NAMALWA (cell line): Measurements from ENCODE around the gene HLA-DRB1.
"Not testable (repeated sequence)": the region's sequence is repeated elsewhere in the genome, so short reads cannot be mapped to it uniquely, and the experiment has no call there.

Experiments
- DNase-seq: peaks from one replicate; pipeline ENCODE4 v3.0.0-alpha.2; 2015; ENCODE audit warnings: low spot score

HLA-DRB1 gene

DNA sequence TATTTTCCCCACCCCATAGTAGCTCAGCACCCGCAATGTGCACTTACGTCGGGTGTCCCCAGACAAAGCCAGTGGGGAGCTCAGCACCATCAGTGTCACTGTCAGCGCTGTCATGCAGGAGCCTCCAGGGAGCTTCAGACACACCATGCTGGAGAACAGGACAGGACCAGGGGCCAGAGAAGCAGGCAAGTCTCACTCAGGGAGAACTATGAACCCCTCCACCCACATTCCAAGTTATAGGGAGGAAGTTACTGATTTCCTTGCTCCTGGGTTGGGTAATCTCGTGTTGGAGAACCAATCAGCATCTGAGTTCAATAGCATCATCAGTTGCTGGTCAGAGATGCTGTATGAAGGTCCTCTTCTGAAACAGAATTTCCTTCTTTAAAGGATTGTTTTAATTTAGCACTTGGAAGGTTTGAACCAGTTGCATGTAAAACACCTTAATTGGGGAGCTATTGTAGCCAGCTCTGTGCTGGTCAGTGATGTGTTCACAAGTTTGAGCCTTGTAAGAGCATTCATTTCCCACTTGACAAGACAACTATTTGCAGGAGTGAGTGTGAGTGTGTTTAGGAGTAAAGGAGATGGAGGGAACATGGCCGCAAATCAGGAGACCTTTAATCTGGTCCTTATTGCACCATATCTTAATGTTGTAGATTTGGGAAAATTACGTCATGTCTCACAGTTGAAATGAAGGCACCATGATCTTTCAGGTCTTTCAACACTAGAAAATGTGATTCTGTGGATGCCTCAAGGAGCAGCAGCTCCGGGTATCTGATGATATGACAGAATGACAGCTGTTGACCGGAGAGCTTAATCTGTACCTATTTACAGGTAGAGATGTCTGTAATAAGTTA, at the start of gene HLA-DRB1:
TSS of gene HLA-DRB1 (minus strand) at position 253 of the 854 bp plus-strand sequence. CDS start at position 147, 106 bp downstream.
- peak; percentile 75 for DNase-seq

DNA sequence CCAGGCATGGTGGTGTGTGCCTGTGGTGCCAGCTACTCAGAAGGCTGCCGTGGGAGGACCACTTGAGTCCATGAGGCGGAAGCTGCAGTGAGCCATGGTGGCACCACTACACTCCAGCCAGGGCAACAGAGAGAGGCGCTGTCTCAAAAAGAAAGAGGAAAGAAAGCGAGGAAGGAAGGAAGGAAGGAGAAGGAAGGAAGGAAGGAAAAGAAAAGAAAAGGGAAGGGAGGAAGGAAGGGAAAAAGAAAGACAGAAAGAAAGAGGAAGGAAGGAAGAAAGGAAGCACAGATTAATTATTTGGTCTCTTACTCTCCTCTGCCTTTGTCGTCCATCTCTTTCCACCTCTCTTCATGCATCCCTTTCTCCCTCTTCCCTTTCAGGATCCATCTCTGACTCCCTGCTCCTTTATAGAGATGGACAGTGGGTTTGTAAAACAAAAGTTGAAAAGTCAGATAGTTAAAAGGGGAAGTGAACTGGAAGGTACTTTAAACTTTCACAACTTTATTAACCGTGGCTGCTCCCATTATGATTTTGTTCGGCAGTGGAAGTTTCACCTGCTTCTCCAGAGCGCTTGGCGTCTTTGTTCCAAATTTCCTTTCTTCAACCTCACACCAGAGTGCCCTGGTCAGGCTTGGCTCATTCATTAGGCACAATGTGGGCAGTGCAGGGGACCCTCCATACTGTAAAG, 49.0 kb upstream of the HLA-DRB1 start:
- DNase-seq = peak; percentile 38

GRCh38 chr6:32637883-32638282, 48.2 kb upstream of the HLA-DRB1 start:
- no peak for DNase-seq

DNA sequence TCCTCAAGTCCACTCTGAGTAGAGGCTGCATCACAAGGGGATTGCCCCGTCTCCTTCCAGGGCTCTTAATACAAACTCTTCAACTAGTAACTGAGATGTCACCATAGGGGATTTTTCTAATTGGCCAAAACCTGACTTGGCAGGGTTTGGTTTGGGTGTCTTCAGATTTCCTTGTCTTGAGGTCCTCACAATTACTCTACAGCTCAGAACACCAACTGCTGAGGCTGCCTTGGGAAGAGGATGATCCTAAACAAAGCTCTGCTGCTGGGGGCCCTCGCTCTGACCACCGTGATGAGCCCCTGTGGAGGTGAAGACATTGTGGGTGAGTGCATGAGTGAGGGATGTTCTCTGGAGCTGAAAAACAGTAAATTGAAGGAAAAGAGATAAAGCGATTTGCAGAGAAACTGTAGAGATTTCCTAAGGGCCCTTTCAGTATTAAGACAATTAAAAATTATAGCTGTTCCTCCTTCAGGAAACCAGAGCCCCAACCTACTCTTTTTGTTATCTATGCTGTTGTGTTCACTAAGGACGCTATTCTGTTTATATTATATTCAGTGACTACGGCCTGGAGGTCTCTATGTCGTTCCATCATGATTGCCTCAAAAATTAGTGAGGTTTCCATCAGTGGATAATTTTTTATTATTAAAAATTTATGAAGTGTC, 47.7 kb upstream of the HLA-DRB1 start, which contains the start of gene HLA-DQA1:
TSS of gene HLA-DQA1 (plus strand) at position 188 of the 662 bp plus-strand sequence. CDS start at position 241, 53 bp downstream.
- DNase-seq = peak; percentile 93

- DNase-seq = no peak
Measured at GRCh38 chr6:32635526-32636123, 46.0 kb upstream of the HLA-DRB1 start.

DNA sequence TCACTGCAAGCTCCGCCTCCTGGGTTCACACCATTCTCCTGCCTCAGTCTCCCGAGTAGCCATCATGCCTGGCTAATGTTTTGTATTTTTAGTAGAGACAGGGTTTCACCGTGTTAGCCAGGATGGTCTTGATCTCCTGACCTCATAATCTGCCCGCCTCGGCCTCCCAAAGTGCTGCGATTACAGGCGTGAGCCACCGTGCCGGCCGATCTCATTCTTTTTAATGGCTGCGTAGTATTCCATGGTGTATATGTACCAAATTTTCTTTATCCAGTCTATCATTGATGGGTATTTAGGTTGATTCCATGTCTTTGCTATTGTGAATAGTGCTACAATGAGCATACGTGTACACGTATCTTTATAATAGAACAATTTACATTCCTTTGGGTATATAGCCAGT, 40.1 kb upstream of the HLA-DRB1 start:
- DNase-seq = not testable (repeated sequence)

GRCh38 chr6:32627831-32628230, 38.2 kb upstream of the HLA-DRB1 start:
- DNase-seq = peak; percentile 87

- DNase-seq = no peak
Measured at GRCh38 chr6:32627249-32627648, 37.6 kb upstream of the HLA-DRB1 start.

DNA sequence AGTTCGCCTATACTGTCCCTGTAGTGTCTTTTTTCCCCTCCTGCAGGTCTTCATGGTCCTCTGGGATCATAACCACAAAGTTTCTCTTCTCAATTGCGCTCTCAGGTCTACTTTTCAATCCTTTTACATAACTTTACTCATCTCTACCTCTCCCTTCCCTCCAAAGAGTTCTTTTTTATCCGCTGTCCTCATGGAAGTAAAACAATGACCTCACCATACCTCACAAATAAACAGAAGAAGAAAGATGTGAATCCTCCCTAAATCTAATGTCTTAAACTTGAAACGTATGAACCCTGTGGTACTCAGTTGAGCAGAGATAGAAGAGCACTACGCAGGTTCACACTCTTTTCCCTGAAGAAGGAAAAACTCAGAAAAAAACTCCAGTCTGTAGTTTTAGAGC, 35.5 kb upstream of the HLA-DRB1 start:
- no peak for DNase-seq

DNA sequence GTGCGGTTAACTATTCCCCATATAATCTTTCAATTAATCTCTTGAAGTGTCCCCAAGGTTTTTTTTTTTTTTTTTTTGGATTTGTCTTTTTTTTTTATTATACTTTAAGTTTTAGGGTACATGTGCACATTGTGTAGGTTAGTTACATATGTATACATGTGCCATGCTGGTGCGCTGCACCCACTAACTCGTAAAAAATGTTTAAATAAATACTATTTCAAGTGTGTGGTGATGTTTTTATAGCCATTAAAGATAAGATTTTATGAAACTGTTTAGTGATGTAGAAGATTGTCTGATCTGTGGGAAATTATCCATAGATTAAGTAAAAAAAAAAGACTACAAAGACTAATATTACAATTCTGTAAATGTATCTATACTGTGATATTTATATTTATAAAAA, 34.9 kb upstream of the HLA-DRB1 start:
- no peak for DNase-seq

GRCh38 chr6:32623693-32624092, 34.0 kb upstream of the HLA-DRB1 start:
- peak; percentile 68 for DNase-seq

DNA sequence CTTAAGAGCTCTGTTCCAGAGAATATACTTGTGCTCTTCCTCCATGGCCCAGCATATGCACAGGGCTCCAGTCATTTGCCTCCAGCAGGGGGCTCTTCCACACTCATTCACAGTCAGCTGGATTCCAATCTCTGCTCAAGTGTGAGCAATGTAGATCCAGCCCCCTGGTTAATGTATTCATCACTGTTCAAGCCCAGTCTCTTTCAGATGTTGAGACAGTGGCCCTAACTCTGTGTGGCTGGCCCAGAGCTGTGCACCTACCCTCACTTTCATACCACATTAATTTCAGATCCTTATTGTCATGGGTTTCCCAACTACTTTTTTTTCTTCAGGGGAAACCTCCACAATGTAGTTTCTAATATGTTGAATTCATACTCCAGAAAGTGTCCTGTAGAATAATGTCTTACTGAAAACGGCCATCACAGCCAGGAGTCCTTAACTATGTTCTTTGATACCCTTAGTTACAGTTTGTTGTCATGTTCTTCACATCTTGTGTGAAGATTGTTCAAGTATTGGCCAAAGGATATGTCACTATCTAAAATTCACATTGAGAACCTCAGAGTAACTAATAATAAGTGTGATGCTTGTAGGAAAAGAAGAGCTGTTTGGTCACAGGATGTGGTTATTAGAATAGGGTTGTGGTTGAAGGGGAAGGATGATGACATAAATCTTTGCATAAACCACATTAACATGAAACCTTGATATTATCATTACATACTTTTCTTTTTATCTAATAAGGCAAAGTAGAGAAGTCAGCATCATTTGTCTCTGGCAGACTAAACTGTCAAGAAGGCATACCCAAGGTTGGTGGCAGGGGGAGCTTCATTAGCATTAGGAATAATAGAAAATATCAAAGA, 33.1 kb upstream of the HLA-DRB1 start:
- peak; percentile 94 for DNase-seq

DNA sequence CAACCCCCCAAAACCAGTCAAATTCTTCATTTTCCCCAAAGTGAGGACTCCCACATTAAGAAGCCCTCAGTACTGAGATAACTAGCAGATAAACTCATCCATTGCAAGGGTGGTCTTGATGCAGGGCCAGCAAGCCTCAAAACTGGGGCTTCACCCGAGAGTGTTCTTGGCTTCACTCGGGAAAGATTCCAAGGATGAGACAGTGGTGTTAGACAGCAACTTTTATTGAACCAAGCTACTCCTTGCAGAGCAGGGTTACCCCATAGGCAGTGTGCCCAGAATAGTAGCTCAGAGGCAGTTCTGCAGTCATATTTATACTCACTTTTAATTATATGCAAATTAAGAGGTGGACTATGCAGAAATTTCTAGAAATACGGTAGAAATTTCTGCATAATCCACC, 31.7 kb upstream of the HLA-DRB1 start:
- no peak for DNase-seq

DNA sequence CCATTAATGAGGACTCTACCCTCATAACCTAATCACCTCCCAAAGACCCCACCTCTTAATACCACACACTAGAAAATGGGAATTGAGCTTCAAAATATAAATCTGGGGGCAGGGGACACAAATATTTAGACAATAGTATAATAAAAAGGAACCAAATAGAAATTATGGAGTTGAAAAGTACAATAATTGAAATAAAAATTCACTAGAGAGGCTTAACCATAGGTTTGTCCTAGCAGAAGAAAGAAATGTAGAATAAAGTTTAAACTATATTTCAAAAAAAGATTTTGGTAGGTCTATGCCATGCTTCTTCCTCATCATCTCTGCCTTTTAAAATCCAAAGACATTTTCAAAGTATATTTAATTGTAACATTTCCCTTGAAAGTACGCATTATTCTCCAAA, 28.1 kb upstream of the HLA-DRB1 start:
- DNase-seq = no peak

GRCh38 chr6:32615885-32616532, 26.4 kb upstream of the HLA-DRB1 start:
- DNase-seq = no peak

DNA sequence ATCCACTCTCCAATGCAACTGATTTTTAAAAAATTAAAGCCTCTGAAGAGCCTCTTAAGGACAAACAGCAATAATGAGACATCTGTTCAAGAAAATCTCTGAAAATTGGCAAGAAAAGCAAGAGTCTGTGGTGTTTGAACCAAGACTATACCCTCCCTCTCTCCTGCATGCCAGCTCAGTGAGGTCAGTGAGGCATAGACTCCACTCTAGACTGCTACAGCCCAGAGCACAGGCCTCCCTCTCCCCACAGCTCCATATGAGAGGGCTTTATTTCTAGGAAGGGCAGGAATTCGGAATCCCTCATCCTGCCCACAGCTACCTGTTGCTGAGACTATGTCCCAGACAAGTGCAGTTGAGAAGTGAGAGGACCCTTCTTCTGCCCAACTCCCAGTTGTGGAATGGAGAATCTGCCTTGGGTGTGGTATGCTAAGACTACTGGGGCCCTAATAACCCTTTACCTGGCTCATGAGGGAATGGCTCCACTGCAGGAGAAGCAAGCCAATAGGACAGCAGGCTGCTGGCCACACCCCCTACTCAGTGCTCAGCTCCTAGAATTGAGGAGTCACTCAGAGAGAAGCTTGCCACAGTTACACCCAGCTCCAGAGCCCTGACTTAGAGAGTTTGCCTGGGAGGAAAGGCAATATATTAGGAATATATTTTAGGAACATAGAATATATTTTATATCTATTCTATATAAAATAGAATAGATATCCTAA, 24.9 kb upstream of the HLA-DRB1 start:
- no peak for DNase-seq

- no peak for DNase-seq
Measured at GRCh38 chr6:32613475-32613874, 23.8 kb upstream of the HLA-DRB1 start.

- DNase-seq = no peak
Measured at GRCh38 chr6:32610682-32611296, 21.1 kb upstream of the HLA-DRB1 start.
